ENCODE data around the gene MCM5. TPM values are rescaled to one million over a fixed set of nuclear protein-coding genes. Genes with fewer than 3 reads are reported as not detected.

Gene MCM5
- total RNA-seq, 3 donors from 2014 or later (not counting 1 experiment from before 2014, with no cell fraction given): 59.3 to 73.8 (median 61.5) TPM

DNA sequence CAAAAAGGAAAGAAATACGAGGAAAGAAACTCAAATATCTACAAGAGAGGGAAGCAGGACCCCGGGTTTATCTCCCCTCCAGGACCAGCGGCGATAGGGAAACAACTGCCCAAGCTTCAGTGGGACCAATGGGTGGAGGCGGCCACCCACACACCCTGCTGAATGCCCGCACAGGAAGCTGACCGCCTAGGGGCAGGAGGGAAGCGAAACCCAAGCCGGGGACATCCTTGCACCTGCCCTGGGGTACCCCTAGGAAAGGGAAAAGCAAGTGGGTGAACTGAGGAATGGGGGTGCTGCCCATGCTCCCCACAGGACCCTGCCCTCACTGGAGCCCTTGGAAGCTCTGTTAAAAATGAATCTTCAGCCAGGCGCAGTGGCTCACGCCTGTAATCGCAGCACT is 46.6 kb upstream of the MCM5 start:
- Histone ChIP-seq H3K4me1 (ENCODE audit: control insufficient read depth, insufficient read depth, low read length) (peaks cover 38% of the 10 kb centered on the region), H3K27me3 (ENCODE audit: control insufficient read depth, insufficient read depth, low read length) (peaks cover 3% of the 10 kb centered on the region), H3K36me3 (ENCODE audit: control insufficient read depth, insufficient read depth, low read length) (no peaks in the 10 kb centered on the region), H3K27ac (ENCODE audit: low read length) (peak overlapping the region; percentile 64), H3K9me3 (ENCODE audit: control insufficient read depth, insufficient read depth, low read length) (no peaks in the 10 kb centered on the region), H3K4me3 (ENCODE audit: low read length) (no peak overlapping the region)
- intact Hi-C loops (cut with micrococcal nuclease): loop anchor here (5.0 to 10.0 kb wide), 2 partner anchors 59 to 571 kb away; no protein-coding TSS in a partner anchor
- DNase-seq (no peak), ATAC-seq (no peak)
- no peaks in the 10 kb centered on the region for H3K36me3 Mint-ChIP-seq
- 74% methylated on average over 11 of the region's 12 CpGs for WGBS (ENCODE audit: insufficient coverage)
- H3K27me3 Mint-ChIP-seq (ENCODE audit: low read depth in 2 of 2): peaks cover 0 to 16% of the 10 kb centered on the region in 2 donors
- no peak overlapping the region for H3K4me3 Mint-ChIP-seq
- H3K27ac Mint-ChIP-seq: no peak overlapping the region
- peaks cover 16 to 27% of the 10 kb centered on the region in 2 donors for H3K4me1 Mint-ChIP-seq
- no peak for TF ChIP-seq CTCF (IDR thresholded peaks at IDR 0.05)
- no peaks in the 10 kb centered on the region for H3K9me3 Mint-ChIP-seq

GRCh38 chr22:35354068-35354467 is 45.9 kb upstream of the MCM5 start:
- Histone ChIP-seq H3K4me1 (ENCODE audit: control insufficient read depth, insufficient read depth, low read length) (peaks cover 38% of the 10 kb centered on the region), H3K4me3 (ENCODE audit: low read length) (no peak overlapping the region), H3K36me3 (ENCODE audit: control insufficient read depth, insufficient read depth, low read length) (no peaks in the 10 kb centered on the region), H3K27me3 (ENCODE audit: control insufficient read depth, insufficient read depth, low read length) (peaks cover 3% of the 10 kb centered on the region), H3K9me3 (ENCODE audit: control insufficient read depth, insufficient read depth, low read length) (no peaks in the 10 kb centered on the region), H3K27ac (ENCODE audit: low read length) (no peak overlapping the region)
- no peaks in the 10 kb centered on the region for H3K36me3 Mint-ChIP-seq
- H3K27ac Mint-ChIP-seq: no peak overlapping the region
- DNase-seq (no peak), ATAC-seq (no peak)
- H3K9me3 Mint-ChIP-seq: no peaks in the 10 kb centered on the region
- intact Hi-C loops (cut with micrococcal nuclease): loop anchor here (5.0 to 10.0 kb wide), 2 partner anchors 58 to 571 kb away; no protein-coding TSS in a partner anchor
- no peak for TF ChIP-seq CTCF (IDR thresholded peaks at IDR 0.05)
- H3K27me3 Mint-ChIP-seq (ENCODE audit: low read depth in 2 of 2): peaks cover 0 to 16% of the 10 kb centered on the region in 2 donors
- H3K4me3 Mint-ChIP-seq: no peak overlapping the region
- peaks cover 16 to 27% of the 10 kb centered on the region in 2 donors for H3K4me1 Mint-ChIP-seq
- WGBS (ENCODE audit: insufficient coverage): 83% methylated on average over 4 of the region's 4 CpGs

- no peaks in the 10 kb centered on the region for H3K4me1 Mint-ChIP-seq
- H3K4me3 Mint-ChIP-seq: no peak overlapping the region
- H3K27ac ChIP-seq (ENCODE audit: low read length): no peak overlapping the region
- H3K4me1 ChIP-seq (ENCODE audit: control insufficient read depth, insufficient read depth, low read length): peaks cover 10% of the 10 kb centered on the region
- no peaks in the 10 kb centered on the region for H3K9me3 ChIP-seq (ENCODE audit: control insufficient read depth, insufficient read depth, low read length)
- no peak for ATAC-seq
- TF ChIP-seq CTCF (IDR thresholded peaks at IDR 0.05): no peak
- WGBS (ENCODE audit: insufficient coverage): 67% methylated on average over 6 of the region's 6 CpGs
- no peaks in the 10 kb centered on the region for H3K27me3 ChIP-seq (ENCODE audit: control insufficient read depth, insufficient read depth, low read length)
- no peak overlapping the region for H3K4me3 ChIP-seq (ENCODE audit: low read length)
- no peak overlapping the region for H3K27ac Mint-ChIP-seq
- no peaks in the 10 kb centered on the region for H3K36me3 Mint-ChIP-seq
- no peak for DNase-seq
- H3K9me3 Mint-ChIP-seq: no peaks in the 10 kb centered on the region
- intact Hi-C loops (cut with micrococcal nuclease): loop anchor here (10.0 kb wide), 1 partner anchor 567 kb away; no protein-coding TSS in a partner anchor
- peaks cover 0 to 10% of the 10 kb centered on the region in 2 donors for H3K27me3 Mint-ChIP-seq (ENCODE audit: low read depth in 2 of 2)
- H3K36me3 ChIP-seq (ENCODE audit: control insufficient read depth, insufficient read depth, low read length): no peaks in the 10 kb centered on the region
These were observed 41.9 kb upstream of the MCM5 start for GRCh38 chr22:35357883-35358621.
